ENCODE results near the gene UBE2H.

Gene UBE2H

GRCh38 chr7:129952653-129953560, at the start of gene UBE2H:
Gene UBE2H (minus strand): TSS chr7:129952960. CDS start chr7:129952555, 405 bp downstream.
- Histone ChIP-seq H3K27ac (ENCODE audit: low read length) (peak within 1 kb of the TSS; percentile 93), H3K9ac (ENCODE audit: low read length in 2 of 2) (peak within 1 kb of the TSS; percentile 93 to 98), H3K36me3 (ENCODE audit: control insufficient read depth in 2 of 2, insufficient read depth in 2 of 2, low read length in 2 of 2) (no peaks in the 10 kb centered on the region), H3K27me3 (ENCODE audit: control insufficient read depth in 1 of 2, insufficient read depth in 2 of 2, low read length in 2 of 2) (no peaks in the 10 kb centered on the region), H3K9me3 (ENCODE audit: control insufficient read depth in 2 of 2, low read length in 2 of 2) (no peaks in the 10 kb centered on the region), H3K4me3 (ENCODE audit: low read length in 2 of 2) (peak within 1 kb of the TSS; percentile 94 to 95), H3K4me1 (ENCODE audit: control insufficient read depth, insufficient read depth, low read length) (peaks cover 18% of the 10 kb centered on the region)

DNA sequence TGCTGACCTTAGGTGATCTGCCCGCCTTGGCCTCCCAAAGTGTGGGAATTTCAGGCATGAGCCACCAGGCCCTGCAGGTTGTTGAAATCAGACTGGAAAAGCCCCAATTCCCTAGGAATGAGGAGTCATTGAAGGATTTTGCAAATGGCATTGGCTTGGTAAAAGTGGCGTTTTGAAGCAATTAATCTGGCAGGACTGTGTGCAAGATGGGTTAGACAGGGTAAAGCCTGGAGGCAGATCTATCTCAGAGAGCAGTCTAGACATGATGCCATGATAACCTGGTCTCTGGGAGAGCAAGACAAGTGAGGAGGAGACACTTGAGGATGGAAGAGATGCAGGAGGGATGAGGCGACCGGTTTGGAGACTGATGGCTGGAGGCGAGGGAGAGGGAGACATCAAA, 45.7 kb upstream of the UBE2H start:
- Histone ChIP-seq H3K9ac (ENCODE audit: low read length in 2 of 2) (no peak overlapping the region), H3K36me3 (ENCODE audit: control insufficient read depth in 2 of 2, insufficient read depth in 2 of 2, low read length in 2 of 2) (no peaks in the 10 kb centered on the region), H3K4me1 (ENCODE audit: control insufficient read depth, insufficient read depth, low read length) (no peaks in the 10 kb centered on the region), H3K27me3 (ENCODE audit: control insufficient read depth in 1 of 2, insufficient read depth in 2 of 2, low read length in 2 of 2) (no peaks in the 10 kb centered on the region), H3K4me3 (ENCODE audit: low read length in 2 of 2) (no peak overlapping the region), H3K9me3 (ENCODE audit: control insufficient read depth in 2 of 2, low read length in 2 of 2) (no peaks in the 10 kb centered on the region), H3K27ac (ENCODE audit: low read length) (no peak overlapping the region)

DNA sequence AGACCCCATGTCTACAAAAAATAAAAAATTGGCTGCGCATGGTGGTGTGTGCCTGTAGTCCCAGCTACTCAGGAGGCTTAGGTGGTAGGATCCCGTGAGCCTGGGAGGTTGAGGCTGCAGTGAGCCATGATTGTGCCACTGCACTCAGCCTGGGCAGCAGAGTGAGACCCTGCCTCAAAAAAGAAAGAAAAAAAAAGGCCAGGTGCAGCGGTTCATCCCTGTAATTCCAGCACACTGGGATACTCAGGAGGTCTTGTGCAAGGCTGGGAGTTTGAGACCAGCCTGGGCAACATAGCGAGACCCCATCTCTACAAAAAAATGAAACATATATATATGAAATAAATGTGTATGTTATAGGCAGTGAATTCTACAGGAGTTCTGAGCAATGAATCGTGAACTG, 44.5 kb upstream of the UBE2H start:
- H3K4me1 ChIP-seq (ENCODE audit: control insufficient read depth, insufficient read depth, low read length): no peaks in the 10 kb centered on the region
- no peak overlapping the region for H3K9ac ChIP-seq (ENCODE audit: low read length in 2 of 2)
- no peaks in the 10 kb centered on the region for H3K36me3 ChIP-seq (ENCODE audit: control insufficient read depth in 2 of 2, insufficient read depth in 2 of 2, low read length in 2 of 2)
- H3K4me3 ChIP-seq (ENCODE audit: low read length in 2 of 2): no peak overlapping the region
- H3K27me3 ChIP-seq (ENCODE audit: control insufficient read depth in 1 of 2, insufficient read depth in 2 of 2, low read length in 2 of 2): no peaks in the 10 kb centered on the region
- H3K9me3 ChIP-seq (ENCODE audit: control insufficient read depth in 2 of 2, low read length in 2 of 2): no peaks in the 10 kb centered on the region
- no peak overlapping the region for H3K27ac ChIP-seq (ENCODE audit: low read length)

DNA sequence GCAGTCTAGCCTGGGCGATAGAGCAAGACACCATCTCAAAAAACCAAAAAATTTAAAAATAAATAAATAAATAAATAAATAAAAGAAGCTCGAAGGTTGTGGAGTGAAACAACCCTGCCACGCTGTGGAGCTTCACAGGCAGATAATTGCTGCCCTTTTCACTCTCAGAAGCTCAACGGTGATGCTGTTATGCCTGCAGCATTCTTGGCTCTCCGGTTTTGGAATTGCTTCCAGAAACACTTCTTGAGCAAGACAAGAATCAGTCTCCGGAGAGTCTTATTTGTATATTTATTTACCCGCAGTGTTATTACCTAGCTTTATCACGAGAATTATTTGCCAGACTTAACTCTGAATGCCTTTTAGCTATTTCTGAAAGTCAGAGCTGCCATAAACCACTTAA, 40.5 kb upstream of the UBE2H start:
- Histone ChIP-seq H3K4me3 (ENCODE audit: low read length in 2 of 2) (no peak overlapping the region), H3K4me1 (ENCODE audit: control insufficient read depth, insufficient read depth, low read length) (peaks cover 6% of the 10 kb centered on the region), H3K27ac (ENCODE audit: low read length) (no peak overlapping the region), H3K27me3 (ENCODE audit: control insufficient read depth in 1 of 2, insufficient read depth in 2 of 2, low read length in 2 of 2) (no peaks in the 10 kb centered on the region), H3K9ac (ENCODE audit: low read length in 2 of 2) (no peak overlapping the region), H3K9me3 (ENCODE audit: control insufficient read depth in 2 of 2, low read length in 2 of 2) (no peaks in the 10 kb centered on the region), H3K36me3 (ENCODE audit: control insufficient read depth in 2 of 2, insufficient read depth in 2 of 2, low read length in 2 of 2) (no peaks in the 10 kb centered on the region)

DNA sequence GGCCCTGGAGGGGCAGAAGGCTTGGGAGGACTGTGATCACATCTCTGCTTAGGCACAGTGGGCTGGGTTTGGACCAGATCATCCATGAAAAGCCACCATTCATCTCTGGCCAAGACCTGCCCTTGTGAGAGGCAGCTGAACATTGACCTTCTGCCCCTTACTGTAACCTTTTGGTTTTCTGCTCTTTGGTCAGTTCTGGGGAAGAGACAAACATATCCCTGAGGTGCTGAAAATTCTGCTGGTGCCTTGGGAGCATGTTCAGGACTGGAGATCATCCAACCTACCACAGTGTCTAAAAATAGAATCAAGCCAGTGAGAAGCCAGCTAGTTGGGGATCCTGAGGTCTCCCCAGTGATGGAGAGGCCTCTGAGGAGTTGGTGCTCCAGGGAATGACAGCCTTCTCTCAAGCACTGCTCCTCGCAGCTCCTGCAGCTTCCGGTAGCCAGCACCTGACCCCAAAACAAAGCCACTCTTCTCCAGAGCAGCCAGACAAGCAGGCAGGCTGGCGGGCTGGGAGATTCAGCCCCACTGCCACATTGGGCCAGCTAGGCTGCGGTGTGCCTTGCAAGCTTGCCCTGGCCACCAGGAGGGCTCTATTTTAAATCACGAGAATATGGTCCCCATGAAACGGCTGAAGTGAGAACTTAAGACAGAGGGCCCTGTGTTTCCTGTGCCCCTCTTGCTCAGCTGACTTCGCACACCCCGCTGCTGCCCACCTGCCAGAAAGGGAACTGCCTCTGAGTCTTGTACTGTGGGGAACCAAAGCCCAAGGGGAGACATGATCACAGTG, 37.8 kb upstream of the UBE2H start:
- peaks cover 6% of the 10 kb centered on the region for H3K4me1 ChIP-seq (ENCODE audit: control insufficient read depth, insufficient read depth, low read length)
- H3K4me3 ChIP-seq (ENCODE audit: low read length in 2 of 2): no peak overlapping the region
- H3K9ac ChIP-seq (ENCODE audit: low read length in 2 of 2): no peak overlapping the region
- no peak overlapping the region for H3K27ac ChIP-seq (ENCODE audit: low read length)
- H3K27me3 ChIP-seq (ENCODE audit: control insufficient read depth in 1 of 2, insufficient read depth in 2 of 2, low read length in 2 of 2): no peaks in the 10 kb centered on the region
- H3K36me3 ChIP-seq (ENCODE audit: control insufficient read depth in 2 of 2, insufficient read depth in 2 of 2, low read length in 2 of 2): no peaks in the 10 kb centered on the region
- no peaks in the 10 kb centered on the region for H3K9me3 ChIP-seq (ENCODE audit: control insufficient read depth in 2 of 2, low read length in 2 of 2)

DNA sequence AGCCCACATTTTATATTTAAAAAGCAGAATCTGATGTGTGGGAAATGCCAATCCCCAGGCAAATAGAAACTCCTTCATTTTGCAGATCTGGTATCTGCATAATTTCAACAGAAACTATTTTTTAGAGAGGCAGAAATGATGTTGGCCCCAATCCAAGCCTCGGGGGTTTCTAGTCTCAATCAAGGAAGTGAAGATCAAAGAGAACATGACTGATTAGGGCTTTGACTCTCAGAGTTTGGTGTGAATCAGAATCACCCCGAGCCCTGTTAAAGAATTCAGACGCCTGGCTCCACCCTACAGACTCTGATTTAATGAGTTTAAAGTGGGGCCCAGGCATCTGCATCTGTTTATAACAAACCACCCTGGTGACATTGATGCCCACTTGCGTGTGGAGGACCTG, 36.7 kb upstream of the UBE2H start:
- Histone ChIP-seq H3K27ac (ENCODE audit: low read length) (no peak overlapping the region), H3K4me1 (ENCODE audit: control insufficient read depth, insufficient read depth, low read length) (peaks cover 6% of the 10 kb centered on the region), H3K27me3 (ENCODE audit: control insufficient read depth in 1 of 2, insufficient read depth in 2 of 2, low read length in 2 of 2) (no peaks in the 10 kb centered on the region), H3K4me3 (ENCODE audit: low read length in 2 of 2) (no peak overlapping the region), H3K36me3 (ENCODE audit: control insufficient read depth in 2 of 2, insufficient read depth in 2 of 2, low read length in 2 of 2) (no peaks in the 10 kb centered on the region), H3K9ac (ENCODE audit: low read length in 2 of 2) (no peak overlapping the region), H3K9me3 (ENCODE audit: control insufficient read depth in 2 of 2, low read length in 2 of 2) (no peaks in the 10 kb centered on the region)

DNA sequence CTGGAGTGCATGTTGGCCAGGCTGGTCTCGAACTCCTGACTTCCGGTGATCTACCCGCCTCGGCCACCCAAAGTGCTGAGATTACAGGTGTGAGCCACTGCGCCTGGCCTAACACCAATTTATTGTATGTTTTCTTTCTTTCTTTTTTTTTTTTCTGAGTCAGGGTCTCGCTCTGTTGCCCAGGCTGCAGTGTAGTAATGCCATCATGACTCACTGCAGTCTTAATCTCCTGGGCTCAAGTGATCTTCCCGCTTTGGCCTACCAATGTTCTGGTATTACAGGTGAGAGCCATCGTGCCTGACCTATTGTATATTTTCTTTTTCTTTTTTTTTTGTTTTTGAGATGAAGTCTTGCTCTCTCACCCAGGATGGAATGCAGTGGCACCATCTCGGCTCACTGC, 33.8 kb upstream of the UBE2H start:
- Histone ChIP-seq H3K9ac (ENCODE audit: low read length in 2 of 2) (no peak overlapping the region), H3K36me3 (ENCODE audit: control insufficient read depth in 2 of 2, insufficient read depth in 2 of 2, low read length in 2 of 2) (no peaks in the 10 kb centered on the region), H3K4me1 (ENCODE audit: control insufficient read depth, insufficient read depth, low read length) (peaks cover 6% of the 10 kb centered on the region), H3K27me3 (ENCODE audit: control insufficient read depth in 1 of 2, insufficient read depth in 2 of 2, low read length in 2 of 2) (no peaks in the 10 kb centered on the region), H3K4me3 (ENCODE audit: low read length in 2 of 2) (no peak overlapping the region), H3K27ac (ENCODE audit: low read length) (no peak overlapping the region), H3K9me3 (ENCODE audit: control insufficient read depth in 2 of 2, low read length in 2 of 2) (no peaks in the 10 kb centered on the region)

- Histone ChIP-seq H3K27me3 (ENCODE audit: control insufficient read depth in 1 of 2, insufficient read depth in 2 of 2, low read length in 2 of 2) (no peaks in the 10 kb centered on the region), H3K4me1 (ENCODE audit: control insufficient read depth, insufficient read depth, low read length) (no peaks in the 10 kb centered on the region), H3K9ac (ENCODE audit: low read length in 2 of 2) (no peak overlapping the region), H3K4me3 (ENCODE audit: low read length in 2 of 2) (no peak overlapping the region), H3K27ac (ENCODE audit: low read length) (no peak overlapping the region), H3K9me3 (ENCODE audit: control insufficient read depth in 2 of 2, low read length in 2 of 2) (no peaks in the 10 kb centered on the region), H3K36me3 (ENCODE audit: control insufficient read depth in 2 of 2, insufficient read depth in 2 of 2, low read length in 2 of 2) (no peaks in the 10 kb centered on the region)
Measured at GRCh38 chr7:129980667-129981066, 27.9 kb upstream of the UBE2H start.

- H3K9me3 ChIP-seq (ENCODE audit: control insufficient read depth in 2 of 2, low read length in 2 of 2): no peaks in the 10 kb centered on the region
- peaks cover under 1% of the 10 kb centered on the region for H3K4me1 ChIP-seq (ENCODE audit: control insufficient read depth, insufficient read depth, low read length)
- H3K36me3 ChIP-seq (ENCODE audit: control insufficient read depth in 2 of 2, insufficient read depth in 2 of 2, low read length in 2 of 2): no peaks in the 10 kb centered on the region
- H3K9ac ChIP-seq (ENCODE audit: low read length in 2 of 2): no peak overlapping the region
- H3K4me3 ChIP-seq (ENCODE audit: low read length in 2 of 2): no peak overlapping the region
- H3K27me3 ChIP-seq (ENCODE audit: control insufficient read depth in 1 of 2, insufficient read depth in 2 of 2, low read length in 2 of 2): no peaks in the 10 kb centered on the region
- no peak overlapping the region for H3K27ac ChIP-seq (ENCODE audit: low read length)
Measured at GRCh38 chr7:129975309-129975708, 22.5 kb upstream of the UBE2H start.

GRCh38 chr7:129970816-129971215, 18.1 kb upstream of the UBE2H start:
- no peak overlapping the region for H3K9ac ChIP-seq (ENCODE audit: low read length in 2 of 2)
- no peak overlapping the region for H3K27ac ChIP-seq (ENCODE audit: low read length)
- no peaks in the 10 kb centered on the region for H3K9me3 ChIP-seq (ENCODE audit: control insufficient read depth in 2 of 2, low read length in 2 of 2)
- no peaks in the 10 kb centered on the region for H3K27me3 ChIP-seq (ENCODE audit: control insufficient read depth in 1 of 2, insufficient read depth in 2 of 2, low read length in 2 of 2)
- no peaks in the 10 kb centered on the region for H3K36me3 ChIP-seq (ENCODE audit: control insufficient read depth in 2 of 2, insufficient read depth in 2 of 2, low read length in 2 of 2)
- peaks cover 6% of the 10 kb centered on the region for H3K4me1 ChIP-seq (ENCODE audit: control insufficient read depth, insufficient read depth, low read length)
- no peak overlapping the region for H3K4me3 ChIP-seq (ENCODE audit: low read length in 2 of 2)

Measured in stomach smooth muscle (tissue), 2 donors.